HEK293 (cell line): ENCODE data around the gene CPM.

Experiments used
- GLI2 ChIP-seq: fragments of 450-650 bp; formaldehyde crosslinking; IDR thresholded peaks from 2 replicates; pipeline ENCODE4; 2017; ENCODE audit warnings: missing biosample characterization, missing genetic modification characterization, low read depth, borderline replicate concordance
- ZNF114 ChIP-seq: fragments of 450-650 bp; formaldehyde crosslinking; IDR thresholded peaks from 2 replicates; pipeline ENCODE4 v1.5.0; 2017; ENCODE audit warnings: missing biosample characterization, missing genetic modification characterization
- ZNF138 ChIP-seq: fragments of 450-650 bp; formaldehyde crosslinking; IDR thresholded peaks from 2 replicates; pipeline ENCODE4 v1.5.1; 2016; ENCODE audit warnings: missing biosample characterization, missing genetic modification characterization, borderline replicate concordance
- ZNF174 ChIP-seq: fragments of 450-650 bp; formaldehyde crosslinking; IDR thresholded peaks from 2 replicates; pipeline ENCODE4 v1.5.0; 2017; ENCODE audit warnings: missing biosample characterization, mild to moderate bottlenecking, missing genetic modification characterization
- ZNF302 ChIP-seq: fragments of 450-650 bp; formaldehyde crosslinking; IDR thresholded peaks from 2 replicates; pipeline ENCODE4 v1.5.1; 2016; ENCODE audit warnings: missing biosample characterization, missing genetic modification characterization, low read depth
- ZNF596 ChIP-seq: fragments of 450-650 bp; IDR thresholded peaks from 2 replicates; pipeline ENCODE4 v1.5.0; 2018; ENCODE audit warnings: missing biosample characterization, mild to moderate bottlenecking, missing genetic modification characterization, moderate library complexity
- ZNF660 ChIP-seq: fragments of 450-650 bp; IDR thresholded peaks from 2 replicates; pipeline ENCODE4 v1.5.1; 2018; ENCODE audit warnings: missing biosample characterization, mild to moderate bottlenecking, missing genetic modification characterization
- TF ChIP-seq, protein P1 (sequence below): sonication (generic); formaldehyde crosslinking; IDR thresholded peaks from 2 replicates; pipeline ENCODE4 v1.8.1; 2022; ENCODE audit warnings: mild to moderate bottlenecking, moderate library complexity, missing genetic modification reagents
- TF ChIP-seq, protein P2 (sequence below): fragments of 450-650 bp; formaldehyde crosslinking; IDR thresholded peaks from 2 replicates; pipeline ENCODE4 v1.5.1; 2016; ENCODE audit warnings: missing biosample characterization, missing genetic modification characterization

DNA sequence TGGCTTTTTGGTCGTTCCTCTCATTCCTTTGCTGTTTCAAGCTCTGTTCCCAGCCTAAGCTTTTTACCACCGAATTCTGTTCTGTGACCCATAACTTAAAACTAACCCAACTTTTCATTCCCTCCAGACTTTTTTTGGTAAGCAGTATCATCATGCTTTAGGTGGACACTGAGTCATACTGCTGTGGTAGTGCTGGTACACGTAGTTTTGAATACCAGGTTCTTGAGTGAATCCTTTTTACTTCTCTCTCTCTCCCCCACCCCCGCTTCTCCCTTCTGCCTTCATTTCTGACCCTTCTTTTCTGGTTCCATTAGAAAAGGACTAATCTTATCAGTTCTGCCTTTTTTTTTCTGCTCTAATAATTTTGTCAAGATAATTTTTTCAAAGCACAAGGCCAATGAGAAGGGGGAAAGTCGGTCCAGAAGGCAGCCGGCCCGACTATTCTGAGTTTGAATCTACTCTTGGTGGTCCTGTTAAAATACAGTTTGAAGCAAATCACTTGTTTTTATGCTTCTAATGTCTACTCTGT is 127.3 kb downstream of the CPM start:
- TF ChIP-seq, protein P1, sequence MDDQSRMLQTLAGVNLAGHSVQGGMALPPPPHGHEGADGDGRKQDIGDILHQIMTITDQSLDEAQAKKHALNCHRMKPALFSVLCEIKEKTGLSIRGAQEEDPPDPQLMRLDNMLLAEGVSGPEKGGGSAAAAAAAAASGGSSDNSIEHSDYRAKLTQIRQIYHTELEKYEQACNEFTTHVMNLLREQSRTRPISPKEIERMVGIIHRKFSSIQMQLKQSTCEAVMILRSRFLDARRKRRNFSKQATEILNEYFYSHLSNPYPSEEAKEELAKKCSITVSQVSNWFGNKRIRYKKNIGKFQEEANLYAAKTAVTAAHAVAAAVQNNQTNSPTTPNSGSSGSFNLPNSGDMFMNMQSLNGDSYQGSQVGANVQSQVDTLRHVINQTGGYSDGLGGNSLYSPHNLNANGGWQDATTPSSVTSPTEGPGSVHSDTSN (CRISPR knock-in tag), result no peak
- TF ChIP-seq ZNF174 (tag by site-specific recombination) (no peak), ZNF596 (no peak), ZNF660 (no peak), GLI2 (tag by site-specific recombination) (no peak), ZNF114 (tag by site-specific recombination) (no peak), ZNF302 (tag by site-specific recombination) (no peak), ZNF138 (no peak)
- TF ChIP-seq, protein P2, sequence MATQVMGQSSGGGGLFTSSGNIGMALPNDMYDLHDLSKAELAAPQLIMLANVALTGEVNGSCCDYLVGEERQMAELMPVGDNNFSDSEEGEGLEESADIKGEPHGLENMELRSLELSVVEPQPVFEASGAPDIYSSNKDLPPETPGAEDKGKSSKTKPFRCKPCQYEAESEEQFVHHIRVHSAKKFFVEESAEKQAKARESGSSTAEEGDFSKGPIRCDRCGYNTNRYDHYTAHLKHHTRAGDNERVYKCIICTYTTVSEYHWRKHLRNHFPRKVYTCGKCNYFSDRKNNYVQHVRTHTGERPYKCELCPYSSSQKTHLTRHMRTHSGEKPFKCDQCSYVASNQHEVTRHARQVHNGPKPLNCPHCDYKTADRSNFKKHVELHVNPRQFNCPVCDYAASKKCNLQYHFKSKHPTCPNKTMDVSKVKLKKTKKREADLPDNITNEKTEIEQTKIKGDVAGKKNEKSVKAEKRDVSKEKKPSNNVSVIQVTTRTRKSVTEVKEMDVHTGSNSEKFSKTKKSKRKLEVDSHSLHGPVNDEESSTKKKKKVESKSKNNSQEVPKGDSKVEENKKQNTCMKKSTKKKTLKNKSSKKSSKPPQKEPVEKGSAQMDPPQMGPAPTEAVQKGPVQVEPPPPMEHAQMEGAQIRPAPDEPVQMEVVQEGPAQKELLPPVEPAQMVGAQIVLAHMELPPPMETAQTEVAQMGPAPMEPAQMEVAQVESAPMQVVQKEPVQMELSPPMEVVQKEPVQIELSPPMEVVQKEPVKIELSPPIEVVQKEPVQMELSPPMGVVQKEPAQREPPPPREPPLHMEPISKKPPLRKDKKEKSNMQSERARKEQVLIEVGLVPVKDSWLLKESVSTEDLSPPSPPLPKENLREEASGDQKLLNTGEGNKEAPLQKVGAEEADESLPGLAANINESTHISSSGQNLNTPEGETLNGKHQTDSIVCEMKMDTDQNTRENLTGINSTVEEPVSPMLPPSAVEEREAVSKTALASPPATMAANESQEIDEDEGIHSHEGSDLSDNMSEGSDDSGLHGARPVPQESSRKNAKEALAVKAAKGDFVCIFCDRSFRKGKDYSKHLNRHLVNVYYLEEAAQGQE (tag by site-specific recombination), result no peak
